H9 (cell line): ENCODE data around the gene SCRN1. TPM values are rescaled to one million over a fixed set of nuclear protein-coding genes. Genes with fewer than 3 reads are reported as not detected.

Experiments used
- DNase-seq: peaks from one replicate; pipeline ENCODE4 v3.0.0-alpha.2; 2017
- H2AFZ ChIP-seq: one replicate; pipeline ENCODE4 v1.6.1; 2013; ENCODE audit warnings: mild to moderate bottlenecking, low read length, control low read depth, moderate library complexity
- H2AK5ac ChIP-seq: 2 replicates; pipeline ENCODE4 v1.6.1; 2013; ENCODE audit warnings: low read length, control low read depth, mixed read lengths; ENCODE audit not compliant: insufficient read length
- H2BK120ac ChIP-seq: one replicate; pipeline ENCODE4 v1.6.1; 2013; ENCODE audit warnings: low read depth, mild to moderate bottlenecking, low read length, control low read depth, inconsistent platforms; ENCODE audit not compliant: poor library complexity, severe bottlenecking
- H2BK12ac ChIP-seq: 2 replicates; pipeline ENCODE4 v1.6.1; 2013; ENCODE audit warnings: low read length, control low read depth, mixed read lengths, low read depth; ENCODE audit not compliant: insufficient read length
- H2BK15ac ChIP-seq: 2 replicates; pipeline ENCODE4 v1.6.1; 2013; ENCODE audit warnings: low read depth, low read length, control low read depth
- H2BK20ac ChIP-seq: one replicate; pipeline ENCODE4 v1.6.1; 2013; ENCODE audit warnings: low read depth, mild to moderate bottlenecking, low read length, control low read depth, inconsistent platforms; ENCODE audit not compliant: poor library complexity, severe bottlenecking
- H2BK5ac ChIP-seq: 2 replicates; pipeline ENCODE4 v1.6.1; 2013; ENCODE audit warnings: low read length, control low read depth, mixed read lengths; ENCODE audit not compliant: insufficient read length
- H3K14ac ChIP-seq: 2 replicates; pipeline ENCODE4 v1.6.1; 2013; ENCODE audit warnings: low read length, control low read depth; ENCODE audit not compliant: insufficient read depth
- H3K18ac ChIP-seq: 2 replicates; pipeline ENCODE4 v1.6.1; 2013; ENCODE audit warnings: low read depth, mild to moderate bottlenecking, mixed read lengths, low read length, control low read depth; ENCODE audit not compliant: insufficient read length
- H3K23ac ChIP-seq: 2 replicates; pipeline ENCODE4 v1.6.1; 2013; ENCODE audit warnings: low read length, control low read depth, mixed read lengths, low read depth; ENCODE audit not compliant: insufficient read length
- H3K23me2 ChIP-seq: 2 replicates; pipeline ENCODE4 v1.6.1; 2013; ENCODE audit warnings: low read depth, mild to moderate bottlenecking, mixed read lengths, low read length, control low read depth; ENCODE audit not compliant: insufficient read length, poor library complexity, severe bottlenecking
- H3K27ac ChIP-seq: 2 replicates; pipeline ENCODE4 v1.5.1; 2013; ENCODE audit warnings: low read length, control low read depth, mixed read lengths, low read depth; ENCODE audit not compliant: insufficient read length
- H3K27me3 ChIP-seq: 2 replicates; pipeline ENCODE4 v1.6.1; 2013; ENCODE audit warnings: low read length, control low read depth, inconsistent platforms; ENCODE audit not compliant: insufficient read depth
- H3K4ac ChIP-seq: 2 replicates; pipeline ENCODE4 v1.6.1; 2013; ENCODE audit warnings: low read depth, mild to moderate bottlenecking, control low read depth, inconsistent platforms, low read length, moderate library complexity
- H3K4me1 ChIP-seq: 2 replicates; pipeline ENCODE4 v1.6.1; 2013; ENCODE audit warnings: low read length, control low read depth, inconsistent platforms; ENCODE audit not compliant: insufficient read depth
- H3K4me2 ChIP-seq: 2 replicates; pipeline ENCODE4 v1.6.1; 2013; ENCODE audit warnings: low read length, control low read depth, mixed read lengths; ENCODE audit not compliant: insufficient read length, insufficient read depth
- H3K56ac ChIP-seq: 2 replicates; pipeline ENCODE4 v1.6.1; 2013; ENCODE audit warnings: low read depth, mild to moderate bottlenecking, mixed read lengths, low read length, control low read depth; ENCODE audit not compliant: insufficient read length
- H3K79me1 ChIP-seq: 2 replicates; pipeline ENCODE4 v1.6.1; 2013; ENCODE audit warnings: low read depth, mild to moderate bottlenecking, moderate library complexity, low read length, control low read depth, inconsistent platforms; ENCODE audit not compliant: insufficient read depth, poor library complexity, severe bottlenecking
- H3K79me2 ChIP-seq: 2 replicates; pipeline ENCODE4 v1.6.1; 2013; ENCODE audit warnings: low read length, control low read depth, inconsistent platforms; ENCODE audit not compliant: insufficient read depth
- H3K9ac ChIP-seq: 2 replicates; pipeline ENCODE4 v1.6.1; 2013; ENCODE audit warnings: low read length, control low read depth, mixed read lengths; ENCODE audit not compliant: insufficient read length; ENCODE audit errors: extremely low read depth
- H3K9me3 ChIP-seq: one replicate; pipeline ENCODE4 v1.6.1; 2013; ENCODE audit warnings: low read depth, low read length, inconsistent platforms; ENCODE audit not compliant: control insufficient read depth
- H3T11ph ChIP-seq: one replicate; pipeline ENCODE4 v1.6.1; 2013; ENCODE audit warnings: mild to moderate bottlenecking, low read length, control low read depth, inconsistent platforms
- H4K20me1 ChIP-seq: one replicate; pipeline ENCODE4 v1.6.1; 2013; ENCODE audit not compliant: control insufficient read depth, insufficient read length, insufficient read depth
- H4K5ac ChIP-seq: 2 replicates; pipeline ENCODE4 v1.6.1; 2013; ENCODE audit warnings: low read depth, mild to moderate bottlenecking, mixed read lengths, low read length, control low read depth; ENCODE audit not compliant: insufficient read length
- H4K8ac ChIP-seq: replicated peaks from 2 replicates; pipeline ENCODE4 v1.6.1; 2013; ENCODE audit warnings: low read length, control low read depth, mixed read lengths, low read depth; ENCODE audit not compliant: insufficient read length
- H4K91ac ChIP-seq: 2 replicates; pipeline ENCODE4 v1.6.1; 2013; ENCODE audit warnings: low read depth, mild to moderate bottlenecking, moderate library complexity, mixed read lengths, low read length, control low read depth; ENCODE audit not compliant: insufficient read length
- H3K27ac Mint-ChIP-seq, 3 experiments: 2 replicates in 2 of 3; 3 replicates in 1 of 3; pipeline ENCODE4 v1.8.0; 2020 to 2021; ENCODE audit warnings: mixed read lengths in 3 of 3, mild to moderate bottlenecking in 1 of 3, moderate library complexity in 1 of 3
- H3K27me3 Mint-ChIP-seq: 2 replicates; pipeline ENCODE4 v1.8.0; 2021; ENCODE audit warnings: low read depth, mild to moderate bottlenecking, moderate library complexity, mixed read lengths
- H3K36me3 Mint-ChIP-seq, 3 experiments: 2 replicates in 2 of 3; 3 replicates in 1 of 3; pipeline ENCODE4 v1.8.0; 2020 to 2021; ENCODE audit warnings: low read depth in 3 of 3, mixed read lengths in 3 of 3; ENCODE audit not compliant: insufficient read depth in 1 of 3
- H3K4me1 Mint-ChIP-seq, 2 experiments: 2 replicates each; pipeline ENCODE4 v1.8.0; 2020; ENCODE audit warnings: mixed read lengths in 2 of 2
- H3K4me3 Mint-ChIP-seq, 2 experiments: 2 replicates in 1 of 2; 3 replicates in 1 of 2; pipeline ENCODE4 v1.8.0; 2020 to 2021; ENCODE audit warnings: mild to moderate bottlenecking in 2 of 2, mixed read lengths in 2 of 2, moderate library complexity in 1 of 2
- H3K9me3 Mint-ChIP-seq, 2 experiments: 2 replicates in 1 of 2; 3 replicates in 1 of 2; pipeline ENCODE4 v1.8.0; 2020; ENCODE audit warnings: mild to moderate bottlenecking in 2 of 2, mixed read lengths in 2 of 2, moderate library complexity in 1 of 2
- CTCF ChIP-seq: fragments of 200-600 bp; sonication (generic); conservative IDR thresholded peaks from 3 replicates; pipeline ENCODE4 v1.8.0; 2021; ENCODE audit warnings: antibody characterized with exemption, mild to moderate bottlenecking
- WGBS: extraction: QIAGEN DNeasy Blood & Tissue Kit; methylation state at CpG from one replicate; pipeline ENCODE4 v1.1.7; 2013; ENCODE audit warnings: missing lambda C conversion rate, low lambda C conversion rate, mixed read lengths; ENCODE audit not compliant: insufficient read length; ENCODE audit errors: extremely low coverage; 5-methylcytosine and 5-hydroxymethylcytosine counted together
- total RNA-seq: library from RNA; stranded (reverse); gene quantifications from 2 replicates; pipeline ENCODE4 v1.2.1, GENCODE V29; 2021

Gene SCRN1
- total RNA-seq, 1 experiment from 2014 or later: 101 TPM

- Histone ChIP-seq H2BK120ac (no peak overlapping the region), H3K56ac (no peak overlapping the region), H3K4me1 (no peaks in the 10 kb centered on the region), H3K27ac (no peak overlapping the region), H3K23me2 (no peaks in the 10 kb centered on the region), H3K9ac (peak overlapping the region; percentile 13), H4K5ac (no peak overlapping the region), H2BK12ac (no peak overlapping the region), H3K14ac (no peak overlapping the region), H2AFZ (no peak overlapping the region), H3K79me2 (peaks cover 2% of the 10 kb centered on the region; the same call in 1 of the 2 replicates), H3K79me1 (peaks cover 20% of the 10 kb centered on the region), H2BK20ac (no peak overlapping the region), H3K9me3 (no peaks in the 10 kb centered on the region), H2BK15ac (no peak overlapping the region), H3K18ac (no peak overlapping the region), H4K8ac (no peak overlapping the region), H3K4ac (no peak overlapping the region; the same call in 1 of the 2 replicates), H3K27me3 (no peaks in the 10 kb centered on the region), H4K20me1 (no peaks in the 10 kb centered on the region), H4K91ac (no peak overlapping the region), H3K23ac (no peak overlapping the region), H3T11ph (no peak overlapping the region), H3K4me2 (no peak overlapping the region), H2AK5ac (no peak overlapping the region), H2BK5ac (no peak overlapping the region)
- Mint-ChIP-seq H3K36me3 (peaks cover 9 to 36% (median 26%) of the 10 kb centered on the region in 3 experiments), H3K9me3 (peaks cover 0 to 6% of the 10 kb centered on the region in 2 experiments; a peak in 2 of 5 replicates), H3K27me3 (no peaks in the 10 kb centered on the region), H3K27ac (peak overlapping the region in 2 of 3 experiments; percentile 9 to 74; a peak in 2 of 7 replicates), H3K4me3 (no peak overlapping the region), H3K4me1 (peaks cover 12 to 21% of the 10 kb centered on the region in 2 experiments)
- TF ChIP-seq CTCF: no peak
- no peak for DNase-seq
- no CpG with 5 or more reads among the region's 2 CpGs for WGBS
Measured at GRCh38 chr7:29969738-29970137, 19.9 kb downstream of the SCRN1 start.
